ENCODE measurements around the gene TOR4A. TPM values are rescaled to one million over a fixed set of nuclear protein-coding genes. Genes with fewer than 3 reads are reported as not detected.

Gene TOR4A
- total and polyA plus RNA-seq, 9 of the 15 experiments (the other 6 are each of a cell fraction or from before 2014, with no cell fraction given): 3.9 to 49.2 (median 8.8) TPM

DNA sequence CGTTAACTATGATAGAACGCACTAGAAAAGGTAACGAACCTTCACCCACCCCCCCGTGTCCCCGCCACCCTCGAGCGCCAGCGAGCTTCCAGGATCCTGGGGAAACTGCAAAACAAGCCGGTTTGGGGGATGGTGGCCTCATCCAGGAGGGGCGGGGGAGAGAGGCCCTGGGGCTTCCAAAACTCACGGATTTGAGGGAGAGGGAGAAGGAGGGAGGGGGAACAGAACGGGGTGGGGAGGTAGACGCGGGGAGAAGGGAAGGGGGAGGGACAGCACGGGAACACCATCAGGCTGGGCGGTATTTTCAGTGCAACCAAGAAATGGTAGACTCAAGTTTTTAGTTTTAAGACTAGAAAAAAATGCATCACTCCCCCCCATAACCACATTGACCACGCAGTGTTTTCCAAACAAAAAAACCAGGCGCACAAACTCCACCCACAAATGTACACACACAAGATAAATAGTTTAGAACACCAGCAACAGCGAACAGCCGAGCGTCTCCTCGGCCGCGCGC is 23.1 kb downstream of the TOR4A start (continued):
- TF ChIP-seq, protein P1, sequence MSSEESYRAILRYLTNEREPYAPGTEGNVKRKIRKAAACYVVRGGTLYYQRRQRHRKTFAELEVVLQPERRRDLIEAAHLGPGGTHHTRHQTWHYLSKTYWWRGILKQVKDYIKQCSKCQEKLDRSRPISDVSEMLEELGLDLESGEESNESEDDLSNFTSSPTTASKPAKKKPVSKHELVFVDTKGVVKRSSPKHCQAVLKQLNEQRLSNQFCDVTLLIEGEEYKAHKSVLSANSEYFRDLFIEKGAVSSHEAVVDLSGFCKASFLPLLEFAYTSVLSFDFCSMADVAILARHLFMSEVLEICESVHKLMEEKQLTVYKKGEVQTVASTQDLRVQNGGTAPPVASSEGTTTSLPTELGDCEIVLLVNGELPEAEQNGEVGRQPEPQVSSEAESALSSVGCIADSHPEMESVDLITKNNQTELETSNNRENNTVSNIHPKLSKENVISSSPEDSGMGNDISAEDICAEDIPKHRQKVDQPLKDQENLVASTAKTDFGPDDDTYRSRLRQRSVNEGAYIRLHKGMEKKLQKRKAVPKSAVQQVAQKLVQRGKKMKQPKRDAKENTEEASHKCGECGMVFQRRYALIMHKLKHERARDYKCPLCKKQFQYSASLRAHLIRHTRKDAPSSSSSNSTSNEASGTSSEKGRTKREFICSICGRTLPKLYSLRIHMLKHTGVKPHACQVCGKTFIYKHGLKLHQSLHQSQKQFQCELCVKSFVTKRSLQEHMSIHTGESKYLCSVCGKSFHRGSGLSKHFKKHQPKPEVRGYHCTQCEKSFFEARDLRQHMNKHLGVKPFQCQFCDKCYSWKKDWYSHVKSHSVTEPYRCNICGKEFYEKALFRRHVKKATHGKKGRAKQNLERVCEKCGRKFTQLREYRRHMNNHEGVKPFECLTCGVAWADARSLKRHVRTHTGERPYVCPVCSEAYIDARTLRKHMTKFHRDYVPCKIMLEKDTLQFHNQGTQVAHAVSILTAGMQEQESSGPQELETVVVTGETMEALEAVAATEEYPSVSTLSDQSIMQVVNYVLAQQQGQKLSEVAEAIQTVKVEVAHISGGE (CRISPR knock-in tag; IDR thresholded peaks at IDR 0.05): peak in 1 of 3 experiments; percentile 48; a peak in 1 of 6 replicates
- TF ChIP-seq, protein P2, sequence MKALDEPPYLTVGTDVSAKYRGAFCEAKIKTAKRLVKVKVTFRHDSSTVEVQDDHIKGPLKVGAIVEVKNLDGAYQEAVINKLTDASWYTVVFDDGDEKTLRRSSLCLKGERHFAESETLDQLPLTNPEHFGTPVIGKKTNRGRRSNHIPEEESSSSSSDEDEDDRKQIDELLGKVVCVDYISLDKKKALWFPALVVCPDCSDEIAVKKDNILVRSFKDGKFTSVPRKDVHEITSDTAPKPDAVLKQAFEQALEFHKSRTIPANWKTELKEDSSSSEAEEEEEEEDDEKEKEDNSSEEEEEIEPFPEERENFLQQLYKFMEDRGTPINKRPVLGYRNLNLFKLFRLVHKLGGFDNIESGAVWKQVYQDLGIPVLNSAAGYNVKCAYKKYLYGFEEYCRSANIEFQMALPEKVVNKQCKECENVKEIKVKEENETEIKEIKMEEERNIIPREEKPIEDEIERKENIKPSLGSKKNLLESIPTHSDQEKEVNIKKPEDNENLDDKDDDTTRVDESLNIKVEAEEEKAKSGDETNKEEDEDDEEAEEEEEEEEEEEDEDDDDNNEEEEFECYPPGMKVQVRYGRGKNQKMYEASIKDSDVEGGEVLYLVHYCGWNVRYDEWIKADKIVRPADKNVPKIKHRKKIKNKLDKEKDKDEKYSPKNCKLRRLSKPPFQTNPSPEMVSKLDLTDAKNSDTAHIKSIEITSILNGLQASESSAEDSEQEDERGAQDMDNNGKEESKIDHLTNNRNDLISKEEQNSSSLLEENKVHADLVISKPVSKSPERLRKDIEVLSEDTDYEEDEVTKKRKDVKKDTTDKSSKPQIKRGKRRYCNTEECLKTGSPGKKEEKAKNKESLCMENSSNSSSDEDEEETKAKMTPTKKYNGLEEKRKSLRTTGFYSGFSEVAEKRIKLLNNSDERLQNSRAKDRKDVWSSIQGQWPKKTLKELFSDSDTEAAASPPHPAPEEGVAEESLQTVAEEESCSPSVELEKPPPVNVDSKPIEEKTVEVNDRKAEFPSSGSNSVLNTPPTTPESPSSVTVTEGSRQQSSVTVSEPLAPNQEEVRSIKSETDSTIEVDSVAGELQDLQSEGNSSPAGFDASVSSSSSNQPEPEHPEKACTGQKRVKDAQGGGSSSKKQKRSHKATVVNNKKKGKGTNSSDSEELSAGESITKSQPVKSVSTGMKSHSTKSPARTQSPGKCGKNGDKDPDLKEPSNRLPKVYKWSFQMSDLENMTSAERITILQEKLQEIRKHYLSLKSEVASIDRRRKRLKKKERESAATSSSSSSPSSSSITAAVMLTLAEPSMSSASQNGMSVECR (CRISPR knock-in tag; IDR thresholded peaks at IDR 0.05): no peak
- TF ChIP-seq ZFPM2 (CRISPR knock-in tag; IDR thresholded peaks at IDR 0.05) (no peak), DMBX1 (CRISPR knock-in tag; IDR thresholded peaks at IDR 0.05; ENCODE audit: borderline replicate concordance) (no peak), SRSF1 (IDR thresholded peaks at IDR 0.05; ENCODE audit: low read depth, low read length) (no peak), CXXC5 (CRISPR knock-in tag; IDR thresholded peaks at IDR 0.05) (no peak), RUNX1 (IDR thresholded peaks at IDR 0.05; ENCODE audit: low read depth) (no peak), LEF1 (IDR thresholded peaks at IDR 0.05) (peak; percentile 28; the same call in 1 of the 2 replicates), RCOR1 (IDR thresholded peaks at IDR 0.05; ENCODE audit: borderline replicate concordance in 1 of 2, low read depth in 2 of 2, low read length in 2 of 2) (peak in 1 of 2 experiments; percentile 14; a peak in 1 of 4 replicates)
- TF ChIP-seq, protein P3, sequence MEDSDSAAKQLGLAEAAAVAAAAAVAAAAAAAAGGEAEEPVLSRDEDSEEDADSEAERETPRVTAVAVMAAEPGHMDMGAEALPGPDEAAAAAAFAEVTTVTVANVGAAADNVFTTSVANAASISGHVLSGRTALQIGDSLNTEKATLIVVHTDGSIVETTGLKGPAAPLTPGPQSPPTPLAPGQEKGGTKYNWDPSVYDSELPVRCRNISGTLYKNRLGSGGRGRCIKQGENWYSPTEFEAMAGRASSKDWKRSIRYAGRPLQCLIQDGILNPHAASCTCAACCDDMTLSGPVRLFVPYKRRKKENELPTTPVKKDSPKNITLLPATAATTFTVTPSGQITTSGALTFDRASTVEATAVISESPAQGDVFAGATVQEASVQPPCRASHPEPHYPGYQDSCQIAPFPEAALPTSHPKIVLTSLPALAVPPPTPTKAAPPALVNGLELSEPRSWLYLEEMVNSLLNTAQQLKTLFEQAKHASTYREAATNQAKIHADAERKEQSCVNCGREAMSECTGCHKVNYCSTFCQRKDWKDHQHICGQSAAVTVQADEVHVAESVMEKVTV (CRISPR knock-in tag; IDR thresholded peaks at IDR 0.05): no peak
- TF ChIP-seq, protein P4, sequence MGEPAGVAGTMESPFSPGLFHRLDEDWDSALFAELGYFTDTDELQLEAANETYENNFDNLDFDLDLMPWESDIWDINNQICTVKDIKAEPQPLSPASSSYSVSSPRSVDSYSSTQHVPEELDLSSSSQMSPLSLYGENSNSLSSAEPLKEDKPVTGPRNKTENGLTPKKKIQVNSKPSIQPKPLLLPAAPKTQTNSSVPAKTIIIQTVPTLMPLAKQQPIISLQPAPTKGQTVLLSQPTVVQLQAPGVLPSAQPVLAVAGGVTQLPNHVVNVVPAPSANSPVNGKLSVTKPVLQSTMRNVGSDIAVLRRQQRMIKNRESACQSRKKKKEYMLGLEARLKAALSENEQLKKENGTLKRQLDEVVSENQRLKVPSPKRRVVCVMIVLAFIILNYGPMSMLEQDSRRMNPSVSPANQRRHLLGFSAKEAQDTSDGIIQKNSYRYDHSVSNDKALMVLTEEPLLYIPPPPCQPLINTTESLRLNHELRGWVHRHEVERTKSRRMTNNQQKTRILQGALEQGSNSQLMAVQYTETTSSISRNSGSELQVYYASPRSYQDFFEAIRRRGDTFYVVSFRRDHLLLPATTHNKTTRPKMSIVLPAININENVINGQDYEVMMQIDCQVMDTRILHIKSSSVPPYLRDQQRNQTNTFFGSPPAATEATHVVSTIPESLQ (CRISPR knock-in tag; IDR thresholded peaks at IDR 0.05): no peak
